ENCODE measurements around the gene MED13L. TPM values are rescaled to one million over a fixed set of nuclear protein-coding genes. Genes with fewer than 3 reads are reported as not detected.

MED13L gene
- total RNA-seq, 5 donors from 2014 or later (not counting 1 experiment from before 2014, with no cell fraction given), result 126 to 216 (median 133) TPM

DNA sequence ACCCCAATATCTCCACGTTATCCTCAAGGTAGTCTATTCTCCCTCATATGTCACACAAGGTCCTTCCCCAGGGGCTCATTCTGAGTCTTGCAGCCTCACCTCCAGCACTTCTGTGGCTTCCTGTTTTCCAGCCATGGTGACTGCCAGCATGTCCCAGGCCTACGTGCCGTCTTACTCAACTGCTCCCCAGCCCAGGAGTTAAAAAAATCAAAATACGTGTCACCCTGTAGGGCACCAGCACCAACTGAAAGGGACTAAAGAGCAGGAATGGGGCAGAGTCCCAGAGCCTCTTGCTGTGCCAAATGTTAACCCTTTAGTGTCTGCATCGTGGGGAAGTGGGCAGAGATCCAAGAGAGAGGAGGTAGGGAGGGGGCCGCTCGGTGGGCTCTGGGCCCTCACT, 37.0 kb upstream of the MED13L start:
- WGBS (ENCODE audit: insufficient coverage), result 59% methylated on average over 6 of the region's 7 CpGs
- peaks cover 0 to 4% of the 10 kb centered on the region in 2 experiments for H3K4me1 ChIP-seq (ENCODE audit: control insufficient read depth in 1 of 2, extremely low read depth in 1 of 2, insufficient read depth in 2 of 2, low read length in 2 of 2)
- POLR2A ChIA-PET, result no interaction called here
- H3K4me3 ChIP-seq (ENCODE audit: control insufficient read depth in 1 of 2, extremely low read depth in 1 of 2, low read length in 1 of 2), result no peak overlapping the region
- H3K9me3 ChIP-seq, result peaks cover 2% of the 10 kb centered on the region
- H3K9me3 Mint-ChIP-seq, result peaks cover 0 to 7% (median 5%) of the 10 kb centered on the region in 3 donors
- H3K27ac ChIP-seq (ENCODE audit: low read length), result no peak overlapping the region
- H3K36me3 ChIP-seq (ENCODE audit: control insufficient read depth in 2 of 2, extremely low read depth in 1 of 2, insufficient read depth in 1 of 2, low read length in 1 of 2), result no peaks in the 10 kb centered on the region
- H3K27ac Mint-ChIP-seq, result no peak overlapping the region
- no peak for ATAC-seq (replicated peaks in 1 of 4)
- no peak overlapping the region for H3K4me3 Mint-ChIP-seq
- DNase-seq, result no peak
- no peaks in the 10 kb centered on the region for H3K27me3 Mint-ChIP-seq
- peaks cover 3 to 14% (median 5%) of the 10 kb centered on the region in 3 donors for H3K4me1 Mint-ChIP-seq
- CTCF ChIA-PET, result no interaction called here
- no peaks in the 10 kb centered on the region for H3K36me3 Mint-ChIP-seq
- peaks cover 0 to 7% of the 10 kb centered on the region in 2 experiments for H3K27me3 ChIP-seq (replicated peaks in 1 of 2; ENCODE audit: control insufficient read depth in 2 of 2, extremely low read depth in 1 of 2, insufficient read depth in 2 of 2, low read length in 1 of 2)

DNA sequence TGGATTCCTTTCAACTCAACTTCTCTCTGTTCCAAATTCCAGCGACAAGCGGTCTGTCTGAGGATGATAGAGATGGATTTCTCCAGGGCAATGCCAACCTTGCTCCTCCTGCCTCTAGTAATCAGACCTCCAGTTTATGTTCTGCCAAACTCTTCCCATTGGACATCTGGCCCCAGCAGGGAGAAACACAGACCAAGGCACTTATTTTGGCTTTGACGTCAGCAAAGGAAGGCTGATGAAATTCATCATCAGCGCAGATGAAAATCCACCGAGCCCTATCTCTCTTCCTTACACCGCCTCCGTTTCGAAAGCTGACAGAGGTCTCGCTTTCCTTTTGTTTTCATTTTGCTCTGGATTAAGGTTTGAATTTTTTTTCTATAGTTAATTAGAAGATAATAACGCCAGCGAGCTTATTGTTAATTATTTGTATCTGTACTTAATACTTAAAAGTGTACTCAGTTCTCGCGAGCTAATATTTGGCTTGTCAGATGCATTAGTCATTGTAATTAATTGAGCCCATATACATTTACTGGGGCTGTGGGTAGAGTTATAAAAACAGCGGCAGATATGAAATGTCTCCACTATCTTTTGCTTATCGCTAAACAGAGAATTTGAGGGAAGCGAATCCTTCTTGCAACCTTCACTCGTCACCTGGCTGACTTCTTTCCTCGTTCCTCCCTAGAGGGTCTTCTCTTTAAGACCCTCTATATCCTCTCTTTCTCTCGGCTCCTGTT, 35.9 kb upstream of the MED13L start:
- H3K36me3 Mint-ChIP-seq, result no peaks in the 10 kb centered on the region
- H3K9me3 Mint-ChIP-seq, result peaks cover 0 to 16% (median 11%) of the 10 kb centered on the region in 3 donors
- no peaks in the 10 kb centered on the region for H3K4me1 ChIP-seq (ENCODE audit: control insufficient read depth in 1 of 2, extremely low read depth in 1 of 2, insufficient read depth in 2 of 2, low read length in 2 of 2)
- H3K27ac Mint-ChIP-seq, result no peak overlapping the region
- no peaks in the 10 kb centered on the region for H3K36me3 ChIP-seq (ENCODE audit: control insufficient read depth in 2 of 2, extremely low read depth in 1 of 2, insufficient read depth in 1 of 2, low read length in 1 of 2)
- no peak for DNase-seq
- CTCF ChIA-PET, result interaction anchor here in 1 of 2 donors (0.6 kb wide), 1 partner anchor 228 kb away, joined by 3 read pairs; no protein-coding TSS in a partner anchor
- H3K27ac ChIP-seq (ENCODE audit: low read length), result no peak overlapping the region
- no peak for ATAC-seq (replicated peaks in 1 of 4)
- H3K4me3 ChIP-seq (ENCODE audit: control insufficient read depth in 1 of 2, extremely low read depth in 1 of 2, low read length in 1 of 2), result no peak overlapping the region
- POLR2A ChIA-PET, result no interaction called here
- no peaks in the 10 kb centered on the region for H3K27me3 Mint-ChIP-seq
- H3K9me3 ChIP-seq, result peaks cover 2% of the 10 kb centered on the region
- peaks cover 0 to 7% (median 0%) of the 10 kb centered on the region in 3 donors for H3K4me1 Mint-ChIP-seq
- peaks cover 0 to 4% of the 10 kb centered on the region in 2 experiments for H3K27me3 ChIP-seq (replicated peaks in 1 of 2; ENCODE audit: control insufficient read depth in 2 of 2, extremely low read depth in 1 of 2, insufficient read depth in 2 of 2, low read length in 1 of 2)
- no peak overlapping the region for H3K4me3 Mint-ChIP-seq
- WGBS (ENCODE audit: insufficient coverage), result 88% methylated on average over 6 of the region's 19 CpGs

DNA sequence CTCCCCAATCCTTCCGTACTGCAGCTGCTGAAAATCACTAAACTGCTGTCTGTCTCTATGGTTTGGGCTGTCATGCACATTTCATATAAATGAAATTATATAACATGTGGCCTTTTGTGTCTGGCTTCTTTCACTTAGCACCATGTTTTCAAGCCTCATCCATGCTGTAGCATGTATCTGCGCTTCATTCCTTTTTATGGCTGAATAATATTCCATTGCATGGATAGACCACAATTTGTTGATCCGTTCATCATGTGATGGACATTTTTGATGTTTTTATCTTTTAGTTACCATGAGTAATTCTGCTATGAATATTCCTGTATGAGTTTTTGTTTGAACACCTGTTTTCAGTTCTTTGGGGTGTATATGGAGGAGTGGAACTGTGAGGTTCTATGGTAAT, 32.6 kb upstream of the MED13L start:
- Mint-ChIP-seq H3K27me3 (no peaks in the 10 kb centered on the region), H3K4me3 (no peak overlapping the region), H3K9me3 (peaks cover 0 to 16% (median 11%) of the 10 kb centered on the region in 3 donors), H3K27ac (no peak overlapping the region), H3K36me3 (no peaks in the 10 kb centered on the region), H3K4me1 (no peaks in the 10 kb centered on the region)
- CTCF ChIA-PET, result interaction anchor here in 1 of 2 donors (0.5 kb wide), 1 partner anchor 1648 kb away, joined by 4 read pairs; no protein-coding TSS in a partner anchor
- no peak overlapping the region for H3K4me3 ChIP-seq (ENCODE audit: control insufficient read depth in 1 of 2, extremely low read depth in 1 of 2, low read length in 1 of 2)
- DNase-seq (no peak), ATAC-seq (replicated peaks in 1 of 4) (no peak)
- no peak overlapping the region for H3K27ac ChIP-seq (ENCODE audit: low read length)
- no peaks in the 10 kb centered on the region for H3K4me1 ChIP-seq (ENCODE audit: control insufficient read depth in 1 of 2, extremely low read depth in 1 of 2, insufficient read depth in 2 of 2, low read length in 2 of 2)
- POLR2A ChIA-PET, result no interaction called here
- H3K36me3 ChIP-seq (ENCODE audit: control insufficient read depth in 2 of 2, extremely low read depth in 1 of 2, insufficient read depth in 1 of 2, low read length in 1 of 2), result no peaks in the 10 kb centered on the region
- WGBS (ENCODE audit: insufficient coverage), result 50% methylated on average over 1 of the region's 3 CpGs
- peaks cover 2% of the 10 kb centered on the region for H3K9me3 ChIP-seq
- peaks cover 0 to 4% of the 10 kb centered on the region in 2 experiments for H3K27me3 ChIP-seq (replicated peaks in 1 of 2; ENCODE audit: control insufficient read depth in 2 of 2, extremely low read depth in 1 of 2, insufficient read depth in 2 of 2, low read length in 1 of 2)

DNA sequence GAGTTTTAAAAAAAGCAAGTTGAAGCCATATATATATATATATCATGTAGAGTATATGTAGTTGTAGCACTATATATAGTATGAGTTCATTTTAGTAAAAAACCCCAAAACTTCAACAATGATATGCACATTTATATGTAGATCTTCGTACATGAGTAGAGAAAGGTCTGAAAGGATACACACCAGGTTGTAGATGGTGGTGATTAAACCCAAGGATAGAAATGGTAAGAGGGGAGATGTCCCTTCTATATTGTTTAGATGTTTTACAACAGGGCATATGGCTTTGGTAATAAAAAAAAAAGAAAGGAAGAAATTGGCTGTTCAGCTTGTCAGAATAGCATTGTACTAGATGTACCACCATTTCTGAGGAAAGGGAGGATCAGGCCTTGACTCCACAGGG, 31.9 kb upstream of the MED13L start:
- Histone ChIP-seq H3K27me3 (replicated peaks in 1 of 2; ENCODE audit: control insufficient read depth in 2 of 2, extremely low read depth in 1 of 2, insufficient read depth in 2 of 2, low read length in 1 of 2) (peaks cover 0 to 4% of the 10 kb centered on the region in 2 experiments), H3K27ac (ENCODE audit: low read length) (no peak overlapping the region), H3K9me3 (peaks cover 2% of the 10 kb centered on the region), H3K4me3 (ENCODE audit: control insufficient read depth in 1 of 2, extremely low read depth in 1 of 2, low read length in 1 of 2) (no peak overlapping the region), H3K36me3 (ENCODE audit: control insufficient read depth in 2 of 2, extremely low read depth in 1 of 2, insufficient read depth in 1 of 2, low read length in 1 of 2) (no peaks in the 10 kb centered on the region), H3K4me1 (ENCODE audit: control insufficient read depth in 1 of 2, extremely low read depth in 1 of 2, insufficient read depth in 2 of 2, low read length in 2 of 2) (no peaks in the 10 kb centered on the region)
- no CpG with 5 or more reads among the region's 1 CpG for WGBS (ENCODE audit: insufficient coverage)
- no peak overlapping the region for H3K4me3 Mint-ChIP-seq
- peaks cover 0 to 16% (median 11%) of the 10 kb centered on the region in 3 donors for H3K9me3 Mint-ChIP-seq
- ChIA-PET POLR2A (no interaction called here), CTCF (no interaction called here)
- H3K27ac Mint-ChIP-seq, result no peak overlapping the region
- H3K4me1 Mint-ChIP-seq, result no peaks in the 10 kb centered on the region
- no peaks in the 10 kb centered on the region for H3K27me3 Mint-ChIP-seq
- H3K36me3 Mint-ChIP-seq, result no peaks in the 10 kb centered on the region
- ATAC-seq (replicated peaks in 1 of 4), result no peak
- DNase-seq, result no peak

DNA sequence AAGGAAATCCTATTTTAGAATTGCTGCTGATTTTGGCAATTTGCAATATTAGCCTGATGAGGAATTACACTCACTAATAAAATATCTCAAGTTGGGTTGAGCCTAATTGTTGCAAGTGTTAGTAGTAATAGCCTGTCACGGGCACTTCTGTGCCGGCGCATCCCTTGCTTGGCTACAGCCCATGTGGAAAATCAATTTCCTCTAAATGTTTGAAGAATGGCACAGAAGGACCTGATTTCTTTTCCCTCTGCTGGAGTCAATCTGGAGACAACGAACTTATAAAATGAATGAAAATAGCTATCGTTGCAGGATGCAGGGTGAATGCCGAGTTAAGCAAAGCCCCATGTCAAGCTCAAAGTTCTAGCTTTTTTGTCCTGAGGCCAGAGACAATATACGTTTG, 31.2 kb upstream of the MED13L start:
- no peak for ATAC-seq (replicated peaks in 1 of 4)
- WGBS (ENCODE audit: insufficient coverage), result 96% methylated on average over 3 of the region's 7 CpGs
- H3K9me3 ChIP-seq, result peaks cover 2% of the 10 kb centered on the region
- H3K9me3 Mint-ChIP-seq, result peaks cover 0 to 16% (median 11%) of the 10 kb centered on the region in 3 donors
- H3K4me1 Mint-ChIP-seq, result no peaks in the 10 kb centered on the region
- ChIA-PET POLR2A (no interaction called here), CTCF (no interaction called here)
- no peak overlapping the region for H3K4me3 ChIP-seq (ENCODE audit: control insufficient read depth in 1 of 2, extremely low read depth in 1 of 2, low read length in 1 of 2)
- no peak for DNase-seq
- no peaks in the 10 kb centered on the region for H3K4me1 ChIP-seq (ENCODE audit: control insufficient read depth in 1 of 2, extremely low read depth in 1 of 2, insufficient read depth in 2 of 2, low read length in 2 of 2)
- no peak overlapping the region for H3K27ac Mint-ChIP-seq
- no peak overlapping the region for H3K4me3 Mint-ChIP-seq
- H3K27ac ChIP-seq (ENCODE audit: low read length), result no peak overlapping the region
- no peaks in the 10 kb centered on the region for H3K36me3 Mint-ChIP-seq
- no peaks in the 10 kb centered on the region for H3K27me3 Mint-ChIP-seq
- H3K36me3 ChIP-seq (ENCODE audit: control insufficient read depth in 2 of 2, extremely low read depth in 1 of 2, insufficient read depth in 1 of 2, low read length in 1 of 2), result no peaks in the 10 kb centered on the region
- H3K27me3 ChIP-seq (replicated peaks in 1 of 2; ENCODE audit: control insufficient read depth in 2 of 2, extremely low read depth in 1 of 2, insufficient read depth in 2 of 2, low read length in 1 of 2), result peaks cover 0 to 4% of the 10 kb centered on the region in 2 experiments

DNA sequence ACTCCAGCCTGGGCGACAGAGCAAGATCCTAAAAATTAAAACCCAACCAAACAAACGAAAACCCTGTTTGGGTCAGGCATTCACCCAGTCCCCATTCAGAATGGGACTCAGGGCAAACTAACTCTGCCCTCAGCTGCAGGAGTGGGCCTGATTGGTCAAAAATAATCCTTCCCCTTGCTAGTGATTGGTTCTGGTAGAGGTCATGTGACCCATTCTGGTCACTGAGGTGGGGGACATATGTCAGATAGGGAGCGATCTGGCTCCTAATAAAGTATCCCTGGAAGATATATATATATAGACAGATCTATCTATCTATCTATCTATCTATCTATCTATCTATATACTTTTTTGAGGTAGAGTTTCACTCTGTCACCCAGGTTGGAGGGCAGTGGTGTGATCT, 29.5 kb upstream of the MED13L start:
- H3K4me1 Mint-ChIP-seq, result no peaks in the 10 kb centered on the region
- peaks cover 0 to 16% (median 11%) of the 10 kb centered on the region in 3 donors for H3K9me3 Mint-ChIP-seq
- H3K36me3 Mint-ChIP-seq, result no peaks in the 10 kb centered on the region
- H3K27ac Mint-ChIP-seq, result no peak overlapping the region
- no peak overlapping the region for H3K27ac ChIP-seq (ENCODE audit: low read length)
- peaks cover 2% of the 10 kb centered on the region for H3K9me3 ChIP-seq
- H3K4me3 ChIP-seq (ENCODE audit: control insufficient read depth in 1 of 2, extremely low read depth in 1 of 2, low read length in 1 of 2), result no peak overlapping the region
- CTCF ChIA-PET, result no interaction called here
- no peaks in the 10 kb centered on the region for H3K36me3 ChIP-seq (ENCODE audit: control insufficient read depth in 2 of 2, extremely low read depth in 1 of 2, insufficient read depth in 1 of 2, low read length in 1 of 2)
- H3K27me3 Mint-ChIP-seq, result no peaks in the 10 kb centered on the region
- POLR2A ChIA-PET, result no interaction called here
- peaks cover 0 to 1% of the 10 kb centered on the region in 2 experiments for H3K27me3 ChIP-seq (replicated peaks in 1 of 2; ENCODE audit: control insufficient read depth in 2 of 2, extremely low read depth in 1 of 2, insufficient read depth in 2 of 2, low read length in 1 of 2)
- no peaks in the 10 kb centered on the region for H3K4me1 ChIP-seq (ENCODE audit: control insufficient read depth in 1 of 2, extremely low read depth in 1 of 2, insufficient read depth in 2 of 2, low read length in 2 of 2)
- no peak for ATAC-seq (replicated peaks in 1 of 4)
- DNase-seq, result no peak
- no peak overlapping the region for H3K4me3 Mint-ChIP-seq
- WGBS (ENCODE audit: insufficient coverage), result no CpG with 5 or more reads among the region's 3 CpGs

Data from T-cell (primary cell).